ENCODE results near the gene SMIM45.

Gene SMIM45

DNA sequence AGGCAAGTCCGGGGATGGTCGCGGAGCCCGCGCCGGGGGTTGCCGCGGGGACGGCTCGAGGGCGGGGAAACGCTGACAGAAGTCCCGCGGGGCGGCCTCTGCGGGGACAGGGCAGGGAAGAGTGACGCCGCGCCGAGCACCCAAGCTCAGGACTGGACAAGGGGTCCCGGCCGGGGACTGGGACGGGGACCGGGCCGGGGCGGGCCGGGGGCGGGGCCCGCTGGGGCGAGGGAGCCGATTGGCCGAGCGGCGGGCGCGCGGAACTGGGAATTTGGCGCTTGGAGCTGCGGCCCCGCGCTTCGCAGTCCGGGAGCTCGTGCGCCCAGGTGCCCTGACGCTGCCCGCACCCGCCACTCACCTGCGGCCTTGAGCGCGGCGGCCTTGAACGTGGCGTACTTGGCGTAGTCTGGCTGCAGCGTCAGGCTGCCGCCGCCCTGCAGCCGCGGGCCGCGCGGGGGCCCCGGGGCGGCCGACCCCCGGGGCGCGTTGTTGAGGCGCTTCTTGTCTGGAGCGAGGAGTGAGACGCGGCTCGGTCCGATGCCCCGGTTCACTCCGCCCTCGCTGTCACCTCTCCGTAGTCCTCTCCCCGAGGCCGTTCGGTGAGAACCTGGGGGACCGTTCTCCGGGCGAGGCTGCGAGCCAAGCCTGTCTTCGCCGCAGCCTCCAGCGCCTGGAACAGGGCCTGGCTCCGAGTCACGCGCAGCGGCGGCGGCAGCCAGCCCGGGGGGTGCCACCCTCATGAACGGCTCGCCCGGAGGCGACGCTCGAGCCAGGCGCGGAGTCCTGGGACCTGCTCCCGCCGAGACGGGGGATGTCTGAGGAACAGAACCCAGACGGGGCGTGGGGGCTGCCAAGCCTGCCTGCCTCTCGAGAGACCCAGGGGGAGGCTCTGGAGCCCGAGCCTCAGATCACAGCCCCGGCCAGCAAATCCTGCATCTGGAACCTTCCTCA is 41.6 kb upstream of the SMIM45 start:
- peak; percentile 9 for DNase-seq

DNA sequence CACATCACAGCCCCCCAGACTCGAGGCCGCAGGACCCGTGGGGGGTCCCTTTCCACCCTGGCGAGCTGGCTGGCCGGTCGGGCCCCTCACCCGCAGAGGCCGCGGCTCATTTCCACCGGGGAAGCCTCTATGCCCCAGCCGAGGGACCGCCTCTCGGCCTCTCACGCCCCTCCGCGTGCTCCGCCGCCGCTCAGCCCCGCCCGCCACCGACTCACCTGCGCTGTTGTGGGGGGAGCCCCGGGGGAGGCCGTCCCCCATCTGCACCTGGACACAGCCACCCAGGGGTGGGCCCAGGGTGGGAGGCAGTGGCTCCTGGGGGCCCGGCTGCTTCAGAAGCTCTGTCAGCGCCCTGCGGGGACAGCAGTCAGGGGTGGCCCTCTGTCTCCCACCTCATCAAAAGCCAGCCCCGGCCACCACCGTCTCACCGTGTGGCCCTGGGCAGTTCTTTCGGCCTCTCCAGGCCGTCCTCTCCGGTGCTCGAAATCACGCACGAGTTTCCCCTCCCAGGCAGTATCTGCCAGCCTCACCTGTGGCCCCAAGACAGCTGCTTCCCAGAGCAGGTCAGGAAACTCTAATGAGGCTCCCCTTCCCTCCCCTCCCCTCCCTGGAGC is 40.8 kb upstream of the SMIM45 start:
- no peaks in the 10 kb centered on the region for H3K4me1 ChIP-seq (ENCODE audit: insufficient read depth, low read length)
- no peak overlapping the region for H3K27ac ChIP-seq (ENCODE audit: low read length)
- no peaks in the 10 kb centered on the region for H3F3A ChIP-seq (ENCODE audit: low read length, unreplicated experiment)
- no TSS peak for BruUV-seq (replicated peaks)
- peak overlapping the region; percentile 47; the same call in 1 of the 2 replicates for H3K4me3 ChIP-seq (ENCODE audit: low read length)
- ChIA-PET POLR2A (ENCODE audit: unreplicated experiment) (no interaction called here), CTCF (no interaction called here)
- TF ChIP-seq, protein P1, sequence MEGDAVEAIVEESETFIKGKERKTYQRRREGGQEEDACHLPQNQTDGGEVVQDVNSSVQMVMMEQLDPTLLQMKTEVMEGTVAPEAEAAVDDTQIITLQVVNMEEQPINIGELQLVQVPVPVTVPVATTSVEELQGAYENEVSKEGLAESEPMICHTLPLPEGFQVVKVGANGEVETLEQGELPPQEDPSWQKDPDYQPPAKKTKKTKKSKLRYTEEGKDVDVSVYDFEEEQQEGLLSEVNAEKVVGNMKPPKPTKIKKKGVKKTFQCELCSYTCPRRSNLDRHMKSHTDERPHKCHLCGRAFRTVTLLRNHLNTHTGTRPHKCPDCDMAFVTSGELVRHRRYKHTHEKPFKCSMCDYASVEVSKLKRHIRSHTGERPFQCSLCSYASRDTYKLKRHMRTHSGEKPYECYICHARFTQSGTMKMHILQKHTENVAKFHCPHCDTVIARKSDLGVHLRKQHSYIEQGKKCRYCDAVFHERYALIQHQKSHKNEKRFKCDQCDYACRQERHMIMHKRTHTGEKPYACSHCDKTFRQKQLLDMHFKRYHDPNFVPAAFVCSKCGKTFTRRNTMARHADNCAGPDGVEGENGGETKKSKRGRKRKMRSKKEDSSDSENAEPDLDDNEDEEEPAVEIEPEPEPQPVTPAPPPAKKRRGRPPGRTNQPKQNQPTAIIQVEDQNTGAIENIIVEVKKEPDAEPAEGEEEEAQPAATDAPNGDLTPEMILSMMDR (conservative IDR thresholded peaks at IDR 0.05; ENCODE audit: low read depth, low read length): no peak
- TF ChIP-seq EZH2phosphoT487 (IDR thresholded peaks at IDR 0.05; ENCODE audit: borderline replicate concordance, low read length): no peak
- no peak for TF ChIP-seq EZH2 (IDR thresholded peaks at IDR 0.05; ENCODE audit: low read length, unreplicated experiment)
- H4K20me1 ChIP-seq (ENCODE audit: low read length): no peaks in the 10 kb centered on the region
- DNase-seq (no peak), ATAC-seq (no peak)
- 0 out of 2 replicates have a peak, but pooled peaks cover 6% of the 10 kb centered on the region for H3K27me3 ChIP-seq (ENCODE audit: low read length)
- no peaks in the 10 kb centered on the region for H3K79me2 ChIP-seq (ENCODE audit: low read length)
- no peak overlapping the region for H3K9ac ChIP-seq (ENCODE audit: low read length)
- H3K4me2 ChIP-seq (ENCODE audit: low read length): peak overlapping the region; percentile 74
- intact Hi-C loops (cut with micrococcal nuclease): no loop called here
- H3K36me3 ChIP-seq (ENCODE audit: low read depth, low read length): no peaks in the 10 kb centered on the region
- no peak overlapping the region for H2AFZ ChIP-seq (ENCODE audit: low read length)
- H3K9me2 ChIP-seq (replicated peaks; ENCODE audit: low read length): no peaks in the 10 kb centered on the region
- H3K9me3 ChIP-seq (ENCODE audit: low read length): no peaks in the 10 kb centered on the region

More for the DNA sequence above, 41.6 kb upstream of the SMIM45 start:
- Histone ChIP-seq H4K20me1 (ENCODE audit: low read length) (no peaks in the 10 kb centered on the region), H3K4me2 (ENCODE audit: low read length) (peak overlapping the region; percentile 74), H3K9me2 (replicated peaks; ENCODE audit: low read length) (no peaks in the 10 kb centered on the region), H3K4me3 (ENCODE audit: low read length) (peak overlapping the region; percentile 47; the same call in 1 of the 2 replicates), H3K27ac (ENCODE audit: low read length) (no peak overlapping the region), H3K79me2 (ENCODE audit: low read length) (no peaks in the 10 kb centered on the region), H3K9ac (ENCODE audit: low read length) (no peak overlapping the region), H3K36me3 (ENCODE audit: low read depth, low read length) (no peaks in the 10 kb centered on the region), H3K9me3 (ENCODE audit: low read length) (no peaks in the 10 kb centered on the region), H3K27me3 (ENCODE audit: low read length) (0 out of 2 replicates have a peak, but pooled peaks cover 6% of the 10 kb centered on the region), H3F3A (ENCODE audit: low read length, unreplicated experiment) (no peaks in the 10 kb centered on the region), H3K4me1 (ENCODE audit: insufficient read depth, low read length) (no peaks in the 10 kb centered on the region), H2AFZ (ENCODE audit: low read length) (0 out of 2 replicates have a peak overlapping the region, but pooled peaks have one; percentile 30)
- intact Hi-C loops (cut with micrococcal nuclease): no loop called here
- POLR2A ChIA-PET (ENCODE audit: unreplicated experiment): no interaction called here
- CTCF ChIA-PET: no interaction called here
- peak; percentile 12; the same call in 1 of the 2 replicates for ATAC-seq
- no TSS peak for BruUV-seq (replicated peaks)
- TF ChIP-seq EZH2phosphoT487 (IDR thresholded peaks at IDR 0.05; ENCODE audit: borderline replicate concordance, low read length): no peak
- TF ChIP-seq EZH2 (IDR thresholded peaks at IDR 0.05; ENCODE audit: low read length, unreplicated experiment): no peak
- TF ChIP-seq, protein P1 (conservative IDR thresholded peaks at IDR 0.05; ENCODE audit: low read depth, low read length): no peak

Data from PC-3 (cell line).